B cell (primary cell): ENCODE results near the gene ELOB. TPM values are rescaled to one million over a fixed set of nuclear protein-coding genes. Genes with fewer than 3 reads are reported as not detected.

Experiments used
- ATAC-seq: fragments of 200-7000 bp; cut with Tn5 transposase; one replicate; pipeline ENCODE4 v1.10.0; 2021; ENCODE audit warnings: low read depth, mild to moderate bottlenecking, moderate number of reproducible peaks, moderate library complexity
- CTCF ChIA-PET: fragments of 350-600 bp; sonication (Branson Sonifier 250); formaldehyde crosslinking; loops from one replicate; lab custom pipeline; 2021; ENCODE audit warnings: antibody characterized with exemption, inconsistent platforms; lab: Charles Lee
- POLR2A ChIA-PET: fragments of 350-600 bp; sonication (Branson Sonifier 250); formaldehyde crosslinking; loops from one replicate; lab custom pipeline; 2021; ENCODE audit warnings: antibody characterized with exemption; lab: Charles Lee
- DNase-seq: peaks from one replicate; pipeline ENCODE4 v3.0.0; 2013
- H2AFZ ChIP-seq: 2 replicates; pipeline ENCODE4 v1.6.1; 2012; ENCODE audit warnings: mild to moderate bottlenecking, low read depth, low read length; ENCODE audit not compliant: insufficient read depth, poor library complexity, severe bottlenecking
- H3K27ac ChIP-seq, 2 donors: 1 replicate in 1 of 2; 2 replicates in 1 of 2; pipeline ENCODE4 v1.5.1; 2012 to 2013; ENCODE audit warnings: low read length in 2 of 2, mild to moderate bottlenecking in 2 of 2, moderate library complexity in 1 of 2
- H3K27me3 ChIP-seq, 4 experiments: fragments of 200-600 bp in 1 of 4; sonication (generic) in 1 of 4; replicated peaks in 1 of 4; 1 replicate in 2 of 4; 2 replicates in 2 of 4; pipeline versions ENCODE4 v1.6.1 to v1.7.0; 2013 to 2016; ENCODE audit warnings: low read length in 3 of 4, mild to moderate bottlenecking in 2 of 4, mixed read lengths in 1 of 4, moderate library complexity in 1 of 4; ENCODE audit not compliant: insufficient read depth in 4 of 4, control insufficient read depth in 3 of 4; ENCODE audit errors: control extremely low read depth in 1 of 4
- H3K36me3 ChIP-seq, 2 experiments: replicated peaks in 1 of 2; 1 replicate in 1 of 2; 2 replicates in 1 of 2; pipeline versions ENCODE4 v1.6.1 to v1.7.1; 2013; ENCODE audit warnings: low read length in 1 of 2; ENCODE audit not compliant: insufficient read depth in 2 of 2, control insufficient read depth in 1 of 2; ENCODE audit errors: control extremely low read depth in 1 of 2, extremely low read depth in 1 of 2
- H3K4me1 ChIP-seq, 2 donors: fragments of 200-600 bp in 1 of 2; sonication (generic) in 1 of 2; 1 replicate in 1 of 2; 2 replicates in 1 of 2; pipeline versions ENCODE4 v1.5.1 to v1.6.1; 2013 to 2017; ENCODE audit warnings: low read length in 2 of 2; ENCODE audit not compliant: control insufficient read depth in 2 of 2, insufficient read depth in 2 of 2
- H3K4me2 ChIP-seq: replicated peaks from 2 replicates; pipeline ENCODE3; 2012; ENCODE audit warnings: mild to moderate bottlenecking, low read depth, low read length; ENCODE audit not compliant: poor library complexity, severe bottlenecking
- H3K4me3 ChIP-seq, 5 experiments: fragments of 200-600 bp in 1 of 5; sonication (generic) in 1 of 5; 1 replicate in 3 of 5; 2 replicates in 2 of 5; pipeline versions ENCODE4 v1.5.1 to v1.7.0; 2011 to 2016; ENCODE audit warnings: low read length in 4 of 5, mild to moderate bottlenecking in 4 of 5, low read depth in 2 of 5, control low read depth in 1 of 5, moderate library complexity in 1 of 5; ENCODE audit not compliant: insufficient read depth in 1 of 5; ENCODE audit errors: control extremely low read depth in 1 of 5, extremely low read depth in 1 of 5
- H3K79me2 ChIP-seq: fragments of 200-600 bp; sonication (generic); one replicate; pipeline ENCODE4 v1.6.0; 2016; ENCODE audit warnings: low read length; ENCODE audit not compliant: control insufficient read depth, insufficient read depth
- H3K9ac ChIP-seq: fragments of 200-600 bp; sonication (generic); 2 replicates; pipeline ENCODE4 v1.6.1; 2017; ENCODE audit warnings: mild to moderate bottlenecking, low read length, moderate library complexity
- H3K9me3 ChIP-seq, 3 donors: one replicate each; pipeline versions ENCODE4 v1.6.1 to v1.7.1; 2013; ENCODE audit warnings: low read length in 2 of 3; ENCODE audit not compliant: control insufficient read depth in 2 of 3, insufficient read depth in 1 of 3; ENCODE audit errors: control extremely low read depth in 1 of 3
- H4K20me1 ChIP-seq: 2 replicates; pipeline ENCODE4 v1.6.0; 2012; ENCODE audit warnings: mild to moderate bottlenecking, low read length; ENCODE audit not compliant: insufficient read depth, control insufficient read depth, poor library complexity, severe bottlenecking
- H3K27ac Mint-ChIP-seq: one replicate; pipeline ENCODE4 v1.8.0; 2021; ENCODE audit warnings: mixed read lengths
- H3K27me3 Mint-ChIP-seq: one replicate; pipeline ENCODE4 v1.8.0; 2021; ENCODE audit warnings: mixed read lengths
- H3K4me1 Mint-ChIP-seq: one replicate; pipeline ENCODE4 v1.8.0; 2021; ENCODE audit warnings: mixed read lengths
- H3K4me3 Mint-ChIP-seq: one replicate; pipeline ENCODE4 v1.8.0; 2021; ENCODE audit warnings: mixed read lengths
- H3K9me3 Mint-ChIP-seq: one replicate; pipeline ENCODE4 v1.8.0; 2022; ENCODE audit warnings: mixed read lengths; ENCODE audit not compliant: insufficient read depth
- CTCF ChIP-seq: fragments of 200-600 bp; IDR thresholded peaks from one replicate; pipeline ENCODE4 v1.8.0; 2022; ENCODE audit warnings: antibody characterized with exemption, mild to moderate bottlenecking
- EZH2 ChIP-seq: IDR thresholded peaks from 2 replicates; pipeline ENCODE4 v1.6.1; 2012; ENCODE audit warnings: borderline replicate concordance, low read depth, mild to moderate bottlenecking, moderate library complexity, low read length; ENCODE audit not compliant: insufficient read depth, poor library complexity, severe bottlenecking
- WGBS: methylation state at CpG from one replicate; pipeline ENCODE4 v1.1.5; 2013; ENCODE audit warnings: missing lambda C conversion rate; ENCODE audit not compliant: insufficient coverage; 5-methylcytosine and 5-hydroxymethylcytosine counted together
- intact Hi-C: fragments of 100-400 bp; cut with micrococcal nuclease; formaldehyde crosslinking; loops from one replicate; pipeline ENCODE4 v1.10.0; 2022
- polyA plus RNA-seq: library from polyadenylated mRNA; depleted of rRNA; stranded (reverse); fragments of >200 nt; gene quantifications from 2 replicates; pipeline ENCODE4 v1.2.3, GENCODE V29; 2012
- total RNA-seq, 2 donors: library from RNA; stranded (reverse); fragments of 120-200 nt in 1 of 2; gene quantifications; 1 replicate in 1 of 2; 2 replicates in 1 of 2; pipeline versions ENCODE4 v1.2.3 to v1.2.4, GENCODE V29; 2013 to 2022

Gene ELOB
- total and polyA plus RNA-seq, 2 donors (not counting 1 experiment from before 2014, with no cell fraction given), result 93.1 to 136 TPM

- H3K27ac Mint-ChIP-seq, result no peak overlapping the region
- no peaks in the 10 kb centered on the region for H3K9me3 Mint-ChIP-seq
- H3K4me3 Mint-ChIP-seq, result no peak overlapping the region
- H3K27me3 ChIP-seq, result peaks cover 0 to 12% (median 2%) of the 10 kb centered on the region in 4 experiments
- H3K9me3 ChIP-seq, result no peaks in the 10 kb centered on the region
- H3K79me2 ChIP-seq, result no peaks in the 10 kb centered on the region
- DNase-seq (no peak), ATAC-seq (no peak)
- H3K36me3 ChIP-seq, result no peaks in the 10 kb centered on the region
- ChIA-PET POLR2A (no interaction called here), CTCF (no interaction called here)
- no peak overlapping the region for H3K9ac ChIP-seq
- no peak overlapping the region for H3K4me2 ChIP-seq
- TF ChIP-seq EZH2 (no peak), CTCF (no peak)
- H4K20me1 ChIP-seq, result no peaks in the 10 kb centered on the region
- H3K27ac ChIP-seq, result no peak overlapping the region
- intact Hi-C loops, result no loop called here
- WGBS, result 73% methylated on average over 5 of the region's 10 CpGs
- H3K27me3 Mint-ChIP-seq, result peaks cover 17% of the 10 kb centered on the region
- no peak overlapping the region for H3K4me3 ChIP-seq
- no peaks in the 10 kb centered on the region for H3K4me1 ChIP-seq
- H3K4me1 Mint-ChIP-seq, result no peaks in the 10 kb centered on the region
- no peak overlapping the region for H2AFZ ChIP-seq
Observed at GRCh38 chr16:2815299-2815771, 38.3 kb upstream of the ELOB start.

DNA sequence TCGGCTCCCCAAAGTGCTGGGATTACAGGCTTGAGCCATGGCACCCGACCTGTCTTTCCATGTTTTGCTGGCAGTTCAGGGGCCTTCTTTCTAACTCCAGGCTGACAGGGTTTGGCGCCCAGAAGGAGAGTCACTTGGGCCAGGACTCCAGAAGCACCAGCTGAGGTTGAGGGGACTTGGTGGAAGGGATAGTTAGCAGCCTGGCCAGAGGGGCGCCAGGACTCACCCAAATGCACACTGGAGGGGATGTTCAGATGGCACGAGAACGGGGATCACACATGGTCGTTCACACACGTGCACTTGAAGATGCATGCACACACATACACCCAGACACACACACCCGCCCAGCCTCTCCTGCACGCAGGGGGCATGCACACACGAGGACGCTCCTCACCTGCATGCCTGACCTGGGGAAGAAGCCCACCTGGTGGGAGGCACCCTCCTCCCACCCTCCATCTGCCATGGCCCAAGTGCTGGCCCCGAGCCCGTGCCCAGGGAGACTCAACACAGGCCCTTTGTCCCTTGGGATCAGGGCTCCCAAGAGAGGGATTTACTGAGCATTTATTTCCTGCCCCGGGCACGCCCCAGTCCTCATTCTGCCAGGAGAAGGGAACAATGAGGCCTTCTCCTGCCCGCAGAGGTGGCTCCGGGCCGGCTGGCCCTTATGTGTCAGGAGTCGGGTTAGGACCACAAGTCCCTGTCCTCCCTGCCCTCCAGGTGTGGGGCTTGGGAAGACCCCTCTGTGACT is 37.6 kb upstream of the ELOB start:
- peaks cover 0 to 12% (median 2%) of the 10 kb centered on the region in 4 experiments for H3K27me3 ChIP-seq
- no peak overlapping the region for H3K9ac ChIP-seq
- ATAC-seq, result no peak
- H3K9me3 ChIP-seq, result no peaks in the 10 kb centered on the region
- H3K36me3 ChIP-seq, result no peaks in the 10 kb centered on the region
- 87% methylated on average over 20 of the region's 20 CpGs for WGBS
- H3K4me1 ChIP-seq, result no peaks in the 10 kb centered on the region
- no peak overlapping the region for H2AFZ ChIP-seq
- TF ChIP-seq EZH2 (no peak), CTCF (no peak)
- ChIA-PET CTCF (no interaction called here), POLR2A (no interaction called here)
- no peak for DNase-seq
- no peak overlapping the region for H3K27ac ChIP-seq
- no peak overlapping the region for H3K4me3 ChIP-seq
- H3K79me2 ChIP-seq, result no peaks in the 10 kb centered on the region
- H3K27ac Mint-ChIP-seq, result no peak overlapping the region
- H3K4me2 ChIP-seq, result no peak overlapping the region
- H3K9me3 Mint-ChIP-seq, result no peaks in the 10 kb centered on the region
- no peaks in the 10 kb centered on the region for H3K4me1 Mint-ChIP-seq
- H3K4me3 Mint-ChIP-seq, result no peak overlapping the region
- H3K27me3 Mint-ChIP-seq, result peaks cover 21% of the 10 kb centered on the region
- H4K20me1 ChIP-seq, result no peaks in the 10 kb centered on the region
- intact Hi-C loops, result no loop called here
